GM19035 (cell line): Measurements from ENCODE around the gene EN1.

Experiments used
- ATAC-seq: cut with Tn5 transposase; IDR thresholded peaks from one replicate; pipeline ENCODE4 v1.9.1; 2021; ENCODE audit not compliant: unreplicated experiment

Gene EN1

DNA sequence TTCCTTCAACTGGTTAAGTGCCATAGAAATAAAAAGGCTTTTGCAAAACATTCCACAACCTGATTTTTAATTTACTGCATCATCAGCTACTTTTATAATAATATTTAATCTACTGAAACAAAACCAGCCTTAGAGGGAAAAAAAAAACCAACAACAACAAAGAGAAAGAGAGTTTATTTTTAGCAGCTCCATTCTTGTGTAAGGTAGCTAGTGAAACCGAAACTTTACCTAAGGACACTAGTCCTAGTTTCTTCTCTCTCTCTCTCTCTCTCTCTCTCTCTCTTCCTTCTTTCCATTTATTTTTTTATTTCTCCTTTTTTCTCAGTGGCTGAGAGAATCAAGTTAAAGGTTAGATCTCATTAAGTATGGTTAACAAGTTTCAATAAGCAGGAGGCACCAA lies 21.4 kb downstream of the EN1 start:
- ATAC-seq = no peak

DNA sequence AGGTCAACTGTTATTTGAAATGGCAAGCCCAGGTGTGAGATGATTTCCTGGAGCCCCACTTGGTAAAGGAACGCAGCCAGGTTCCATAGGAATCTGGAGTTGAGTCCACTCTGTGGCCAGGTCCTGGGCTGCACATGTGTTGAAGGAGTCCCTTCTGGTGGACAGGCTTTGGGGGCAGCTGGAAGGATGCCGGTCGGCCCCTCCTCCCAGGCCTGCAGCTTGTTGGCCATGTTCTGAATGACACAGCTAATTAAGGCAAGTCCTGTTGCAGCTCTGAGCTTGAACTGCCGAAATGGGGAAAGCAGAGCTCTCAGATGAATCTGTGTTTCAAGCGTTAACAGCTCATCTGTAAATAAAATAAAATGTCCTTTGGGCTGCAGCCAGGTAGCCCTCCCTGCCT lies 23.8 kb downstream of the EN1 start:
- ATAC-seq = no peak

DNA sequence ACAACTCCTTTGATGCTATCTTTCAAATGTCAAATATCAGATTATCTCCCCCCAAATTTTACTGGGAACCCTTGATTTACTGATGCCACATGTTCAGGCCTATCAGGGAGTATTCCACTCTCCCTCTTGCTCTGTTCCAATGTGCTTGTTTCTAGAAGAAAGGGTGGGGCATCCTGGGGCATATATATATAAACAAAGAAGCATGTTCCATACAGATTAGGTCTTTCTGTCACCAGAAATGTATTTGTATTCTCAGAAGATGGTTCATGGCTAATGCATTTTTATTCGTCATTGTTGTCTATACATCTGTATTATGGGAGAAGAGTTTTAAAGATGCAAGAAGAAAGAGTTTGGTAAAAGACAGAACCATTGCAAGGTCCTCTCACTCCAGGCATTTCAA lies 24.9 kb downstream of the EN1 start:
- ATAC-seq = no peak

DNA sequence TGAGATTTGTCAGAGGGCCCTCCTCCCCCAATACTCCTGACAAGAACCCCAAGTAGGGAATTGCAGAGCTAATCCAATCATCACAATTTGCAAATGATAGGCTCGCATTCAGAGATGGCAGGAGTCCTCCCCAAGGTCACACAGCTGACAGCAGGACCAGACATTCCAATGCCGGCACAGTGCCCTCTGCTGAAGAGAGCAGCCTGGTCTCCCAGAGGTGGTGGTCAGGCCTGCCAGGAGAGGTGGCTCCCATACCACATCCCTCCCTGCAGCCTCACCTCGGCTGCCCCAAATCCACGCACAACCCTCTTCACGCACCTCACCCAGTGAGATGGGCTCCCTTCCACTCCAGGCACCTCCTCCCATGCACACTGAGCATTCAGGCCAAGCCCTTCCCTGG lies 25.4 kb downstream of the EN1 start:
- no peak for ATAC-seq

DNA sequence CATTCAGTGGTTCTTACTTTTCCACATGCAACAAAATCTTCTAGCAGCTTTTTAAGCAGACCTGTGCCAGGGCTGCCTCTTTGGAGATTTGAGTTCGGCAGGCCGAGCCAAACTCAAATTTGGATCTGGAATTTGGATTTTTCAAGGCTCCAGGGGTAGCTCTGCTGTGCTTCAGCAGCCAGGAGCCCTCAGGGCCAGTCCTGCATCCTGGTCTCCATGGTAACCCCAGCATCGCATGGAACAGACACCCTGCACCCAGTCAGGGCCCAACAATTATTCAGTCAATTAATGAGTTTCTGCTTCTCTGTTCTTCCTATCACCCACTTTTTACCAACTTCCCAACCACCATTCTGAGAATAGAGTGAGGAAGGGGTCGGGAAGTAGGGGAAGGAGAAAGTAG lies 30.0 kb downstream of the EN1 start:
- ATAC-seq = no peak

DNA sequence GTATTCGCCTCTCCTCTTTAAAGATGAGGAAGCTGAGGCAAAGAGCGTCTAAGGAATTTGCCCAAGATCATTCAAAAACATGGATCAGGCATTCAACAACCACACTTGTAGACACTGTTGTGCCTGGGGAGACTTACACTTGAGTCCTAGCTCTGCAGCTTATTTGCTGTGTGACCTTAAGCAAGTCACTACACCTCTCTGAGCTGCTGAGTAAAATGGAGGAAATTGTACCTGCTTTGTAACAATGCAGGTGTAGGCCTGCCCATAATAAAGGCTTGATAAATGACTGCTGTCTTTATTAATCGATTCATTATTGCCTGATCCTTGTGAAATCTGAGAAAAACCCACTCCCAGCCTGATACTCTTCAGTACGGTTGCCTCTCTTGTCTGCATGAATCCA lies 30.8 kb downstream of the EN1 start:
- no peak for ATAC-seq

DNA sequence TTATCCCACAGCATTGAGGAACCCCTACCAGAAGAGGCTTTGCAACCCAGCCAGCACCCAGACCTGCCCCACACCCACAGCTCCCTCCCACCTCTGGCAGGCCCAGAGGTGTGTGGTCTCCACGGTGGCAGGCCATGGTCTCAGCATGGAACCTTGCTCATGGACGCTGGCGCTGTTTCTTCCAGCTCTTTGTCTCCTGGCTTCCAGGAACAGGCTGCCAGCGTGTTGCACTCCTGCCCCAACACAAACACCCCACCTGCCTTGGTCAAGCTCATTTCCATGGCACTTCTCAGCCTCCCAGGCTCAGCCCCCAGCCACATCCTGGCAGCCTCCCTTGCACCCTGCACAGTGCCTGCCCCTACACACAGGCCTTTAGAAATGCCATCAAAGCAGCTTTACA lies 31.7 kb downstream of the EN1 start:
- no peak for ATAC-seq

DNA sequence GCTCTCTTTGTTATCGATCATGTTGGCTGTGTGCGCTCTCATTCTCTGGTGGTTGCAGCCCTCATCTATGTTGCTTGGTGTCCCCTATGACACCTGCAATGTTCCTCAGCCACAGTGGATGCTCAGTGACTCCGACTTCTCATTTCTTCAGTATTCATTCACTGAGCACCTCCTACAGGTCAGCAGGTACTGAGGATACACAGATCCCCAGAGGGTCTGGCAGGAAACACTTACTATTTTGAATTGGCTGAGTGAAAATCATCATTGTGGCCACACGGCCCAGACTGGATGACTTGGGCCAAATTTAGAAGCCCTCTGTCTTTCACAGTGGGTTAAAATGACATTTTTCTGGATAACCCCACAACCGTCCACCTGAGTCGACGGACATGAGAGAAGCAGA lies 32.1 kb downstream of the EN1 start:
- ATAC-seq = no peak

DNA sequence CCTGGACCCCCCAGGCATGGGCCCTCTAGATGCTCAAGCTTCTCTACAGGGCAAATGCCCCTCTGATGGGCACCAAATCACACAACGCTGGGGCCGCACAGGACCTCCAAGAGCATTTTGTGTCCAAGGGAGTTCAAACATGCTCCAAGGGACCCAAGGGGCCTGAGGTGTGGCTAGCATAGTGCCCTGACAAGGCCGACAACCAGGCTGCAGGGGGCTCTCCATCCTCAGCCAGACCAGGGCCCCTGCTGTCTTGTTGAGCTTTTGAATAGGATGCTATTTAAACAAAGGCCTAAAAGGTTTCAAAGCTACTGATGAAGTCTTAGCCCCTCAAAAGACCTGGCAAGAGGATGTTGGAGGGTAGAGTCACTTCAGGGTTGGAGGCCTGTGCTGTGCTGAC lies 33.1 kb downstream of the EN1 start:
- ATAC-seq = no peak

DNA sequence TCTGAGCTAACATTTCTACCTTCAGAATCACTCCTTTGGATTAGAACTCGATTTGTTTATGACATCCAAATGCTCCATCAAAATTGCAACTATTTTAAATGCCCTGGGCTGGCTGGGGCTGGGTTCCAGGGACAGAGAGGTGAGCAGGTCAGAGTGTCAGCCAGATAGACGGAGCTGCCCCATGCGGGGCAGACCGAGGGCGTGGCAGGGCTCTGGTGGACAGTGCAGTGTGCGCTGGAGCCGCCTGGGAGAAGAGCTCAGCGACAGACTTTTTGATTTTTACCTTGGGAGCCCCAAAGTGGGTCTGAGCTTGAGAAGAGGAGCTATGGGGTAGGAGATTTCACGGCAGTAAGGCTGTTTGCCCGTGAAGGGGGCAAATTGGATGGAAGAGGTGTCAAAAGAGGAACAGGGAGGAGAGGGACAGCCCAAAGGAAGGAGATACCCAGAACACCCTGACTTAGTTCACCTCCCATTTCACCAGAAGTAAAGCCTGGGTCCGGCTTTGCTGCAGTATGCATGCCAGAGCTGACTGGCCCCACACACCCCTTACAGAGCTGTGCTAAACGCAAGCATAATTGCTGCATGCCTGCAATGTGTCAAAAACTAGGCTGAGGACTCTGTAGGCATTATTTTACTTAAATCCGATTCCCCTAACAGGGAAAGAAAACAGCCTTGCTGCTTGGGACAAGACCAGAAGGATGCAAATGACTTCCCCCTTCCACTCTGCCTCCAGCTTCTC lies 33.7 kb downstream of the EN1 start:
- no peak for ATAC-seq

DNA sequence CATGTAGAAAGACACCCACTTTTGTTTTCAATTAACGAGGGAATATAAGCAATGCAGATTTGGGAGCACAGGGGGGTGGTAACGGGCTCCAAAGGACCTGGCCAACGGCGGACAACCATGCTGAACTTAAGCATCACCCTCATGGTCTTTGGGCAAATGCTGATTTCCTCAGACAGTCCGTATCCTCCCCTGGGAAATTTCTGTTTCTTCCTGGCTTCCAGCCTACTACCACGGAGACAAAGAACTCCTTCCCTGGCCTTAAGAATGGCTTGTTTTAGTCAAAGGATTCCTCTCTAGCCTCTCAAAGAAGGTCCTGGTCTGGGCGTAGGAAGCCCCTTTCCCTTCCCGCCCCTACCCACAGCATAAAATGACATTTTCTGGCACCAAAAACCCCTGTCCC lies 34.3 kb downstream of the EN1 start:
- ATAC-seq = no peak

DNA sequence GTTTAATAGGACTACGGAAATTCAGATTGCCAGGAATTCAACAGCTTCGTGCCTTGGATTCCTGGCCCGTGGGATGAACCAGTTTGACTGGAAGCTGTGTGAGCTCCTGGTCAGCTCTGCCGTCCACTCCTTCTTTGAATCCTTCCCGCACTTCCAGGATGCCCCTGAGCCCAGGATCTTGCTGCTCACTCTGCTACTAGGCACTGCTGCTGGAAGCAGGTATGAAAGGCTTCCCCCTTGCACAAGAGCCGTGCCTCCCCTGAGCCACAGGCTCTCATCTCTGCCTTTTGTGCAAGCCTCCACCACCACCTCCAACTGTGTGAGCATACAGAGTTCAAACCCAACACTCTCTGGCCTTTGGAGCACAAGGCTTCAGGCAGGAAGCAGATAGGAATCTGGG lies 34.9 kb downstream of the EN1 start:
- ATAC-seq = no peak

DNA sequence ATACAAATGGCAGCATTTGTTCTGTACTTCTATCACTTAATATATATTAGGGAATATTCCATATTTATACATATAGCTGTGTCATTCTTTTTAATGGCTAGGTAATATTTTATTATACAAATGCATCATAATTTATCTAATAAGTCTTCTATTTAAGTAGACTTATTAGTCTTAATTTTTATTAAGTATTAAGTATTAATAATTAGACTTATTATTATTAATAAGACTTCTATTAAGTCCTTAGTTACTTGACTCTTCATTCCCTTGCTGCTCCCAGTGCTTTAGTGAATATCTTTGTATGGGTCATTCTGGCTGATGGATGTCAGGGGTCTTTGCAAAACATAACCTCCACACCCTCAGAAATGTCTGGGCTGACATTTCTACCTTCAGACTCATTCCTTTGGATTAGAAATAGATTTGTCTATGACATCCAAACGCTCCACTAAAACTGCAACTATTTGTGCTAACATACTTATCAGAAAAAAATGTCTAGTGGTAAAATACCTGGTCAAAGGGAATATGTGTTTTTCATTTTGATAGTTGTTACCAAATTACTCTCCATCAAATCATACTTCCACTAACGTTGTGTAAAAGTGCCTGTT lies 35.8 kb downstream of the EN1 start:
- ATAC-seq = no peak

DNA sequence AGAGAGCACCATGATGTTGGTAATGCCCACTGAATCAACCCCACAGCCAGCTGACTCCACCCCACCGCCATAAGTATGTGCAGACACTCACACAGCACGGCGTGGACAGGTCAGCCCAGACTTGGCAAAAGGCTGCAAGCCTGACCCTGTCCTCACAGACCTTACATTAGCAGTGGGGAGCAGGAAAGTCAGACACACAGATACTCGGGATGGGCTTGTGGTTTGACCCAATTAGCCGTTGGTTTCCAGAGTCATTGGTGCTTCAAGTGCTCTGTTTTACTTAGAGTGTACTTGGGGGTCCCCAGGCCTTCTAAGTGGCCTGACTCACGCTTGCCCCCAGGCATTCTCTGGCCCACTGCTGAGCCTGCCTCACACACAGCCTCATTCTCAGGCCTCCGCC lies 36.7 kb downstream of the EN1 start:
- no peak for ATAC-seq

DNA sequence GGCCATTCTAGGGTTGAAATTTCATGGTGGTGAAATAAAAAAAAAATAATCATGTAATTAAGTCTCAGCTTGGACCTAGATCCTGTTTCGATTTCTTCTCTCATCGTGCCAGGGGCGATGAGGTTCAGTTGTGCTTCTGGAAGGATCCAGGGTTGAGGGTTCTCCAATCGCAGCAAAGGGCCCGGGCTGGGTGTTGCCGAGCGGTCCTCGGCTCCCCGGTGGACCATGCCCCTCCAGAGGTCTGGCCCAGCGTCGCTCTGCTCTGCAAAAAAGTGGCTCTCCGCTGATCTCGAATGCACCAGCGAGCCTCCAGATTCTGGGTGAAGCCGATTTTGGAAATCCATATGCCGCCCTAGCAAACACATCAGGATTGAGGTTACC lies 39.0 kb downstream of the EN1 start:
- no peak for ATAC-seq

DNA sequence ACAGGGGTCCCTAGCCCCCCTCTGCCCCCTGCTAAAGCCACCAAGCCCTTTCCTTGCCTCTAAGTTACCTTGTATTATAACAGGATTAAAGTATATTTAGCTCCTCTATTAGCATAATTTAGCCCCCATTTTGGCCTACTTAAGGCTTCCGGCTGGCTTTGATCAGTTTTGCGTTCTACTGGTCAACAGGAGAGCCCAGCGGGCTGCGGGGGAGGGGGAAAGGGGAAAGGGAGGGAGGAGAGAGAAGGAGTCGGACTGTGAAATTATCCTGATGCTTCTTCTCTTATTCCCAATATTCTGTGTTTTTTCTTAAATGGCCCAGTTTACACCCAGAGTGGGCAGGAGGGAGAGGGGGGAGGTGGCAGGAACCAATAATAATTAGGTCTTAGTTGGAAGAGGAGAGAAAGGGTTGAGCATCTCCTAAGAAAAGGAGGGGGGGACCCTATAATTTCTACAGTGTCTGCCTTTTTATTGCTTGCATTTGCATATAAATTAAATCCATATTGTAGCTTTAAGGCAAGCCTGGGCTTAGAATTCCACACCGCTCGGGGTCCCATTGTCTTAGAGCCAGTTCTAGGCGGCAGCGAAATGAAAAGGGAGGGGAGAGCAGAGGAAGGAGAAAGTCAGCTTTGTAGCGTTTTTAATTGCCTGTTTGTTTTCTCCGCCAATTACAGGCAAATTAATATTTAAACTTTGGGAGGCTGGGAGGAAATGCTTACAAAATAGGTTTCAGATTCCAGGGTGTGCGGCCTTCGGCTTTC lies 39.6 kb downstream of the EN1 start:
- ATAC-seq = no peak

DNA sequence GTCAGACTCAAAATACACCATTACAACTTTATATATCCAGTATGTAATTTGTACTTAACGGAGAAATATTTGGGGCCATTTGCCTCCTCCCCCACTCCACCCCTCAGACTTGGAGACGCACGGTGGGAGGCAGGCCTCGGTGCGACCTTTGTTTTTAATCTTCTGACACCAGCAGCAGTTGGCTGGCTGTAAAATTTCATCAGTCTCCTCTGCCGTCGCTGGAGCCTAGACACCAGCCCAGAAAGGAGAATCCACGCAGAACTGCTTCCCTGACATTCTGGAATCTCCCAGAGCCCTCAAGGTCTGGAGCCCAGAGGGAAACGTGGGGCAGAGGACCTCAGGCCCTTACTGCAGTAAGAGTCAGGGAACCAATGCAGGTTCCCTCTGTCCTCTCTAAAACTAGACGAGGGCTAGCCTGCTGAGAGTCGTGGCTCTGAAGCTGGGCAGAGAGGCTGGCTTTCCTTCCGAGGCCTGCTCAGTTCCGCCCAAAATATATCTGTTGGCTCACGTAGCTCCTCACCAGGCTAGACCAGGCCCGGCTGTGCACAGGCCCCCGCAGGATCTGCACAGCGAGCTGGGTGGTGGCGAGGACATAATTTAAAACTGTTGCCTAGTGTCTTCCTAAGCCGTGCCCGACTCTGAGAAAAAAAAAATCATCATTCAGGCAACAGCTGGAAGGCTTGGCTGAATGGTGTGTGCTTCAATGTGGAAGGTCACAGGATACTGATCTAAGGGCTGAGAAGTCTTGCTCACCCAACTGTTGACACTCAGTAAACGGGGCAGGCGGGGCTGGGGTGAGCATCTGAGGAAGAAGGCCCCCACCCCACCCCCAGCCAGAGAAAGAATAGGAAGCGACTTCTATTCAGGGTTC lies 40.4 kb downstream of the EN1 start:
- ATAC-seq = no peak

DNA sequence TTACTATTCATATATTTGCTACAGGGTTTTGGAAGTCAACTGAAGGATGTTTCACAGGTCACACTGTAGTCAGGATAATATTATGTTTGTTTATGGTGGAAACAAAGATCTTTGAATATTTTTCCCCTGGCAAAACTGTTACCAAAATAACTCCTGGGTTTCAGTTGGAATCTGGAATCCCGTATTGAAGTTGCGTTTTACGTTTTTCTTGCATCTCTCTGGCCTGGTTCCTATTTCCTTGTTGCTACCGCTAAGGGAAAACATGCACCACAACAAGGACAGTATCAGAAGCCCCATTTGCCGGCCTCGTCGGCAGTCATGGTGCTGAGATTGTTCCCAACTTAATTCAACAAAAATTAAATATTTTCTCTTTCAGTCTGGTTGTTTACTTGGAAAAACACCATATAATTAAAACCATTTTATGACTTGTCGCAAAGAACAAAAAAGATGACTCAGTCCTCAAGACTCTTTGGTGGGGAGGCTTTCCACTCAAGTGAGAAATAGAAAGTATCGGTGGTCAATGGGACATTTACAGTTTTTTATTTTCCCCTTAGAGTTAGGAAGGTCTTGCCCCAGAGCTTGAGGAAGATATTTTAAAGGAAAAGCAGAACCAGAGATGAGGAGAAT lies 42.3 kb downstream of the EN1 start:
- no peak for ATAC-seq

DNA sequence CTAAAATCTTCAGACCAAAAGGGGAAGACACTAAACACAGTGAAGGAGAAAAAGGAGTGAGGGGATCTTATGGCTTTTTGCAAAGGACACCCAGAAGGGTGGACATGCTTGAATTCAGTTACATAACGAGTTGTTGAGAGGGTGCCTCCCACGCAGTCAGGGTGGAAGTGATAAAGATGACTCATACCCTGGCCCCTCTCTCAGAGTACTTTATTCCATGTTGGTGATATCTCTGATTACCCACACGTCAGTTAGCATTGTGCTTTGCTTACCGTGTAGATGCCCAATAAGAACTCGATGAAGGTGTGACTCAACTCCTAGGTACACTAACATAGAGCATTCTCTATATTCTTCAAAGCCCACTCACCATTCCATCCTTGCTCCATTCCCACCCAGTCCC lies 44.4 kb downstream of the EN1 start:
- ATAC-seq = no peak

DNA sequence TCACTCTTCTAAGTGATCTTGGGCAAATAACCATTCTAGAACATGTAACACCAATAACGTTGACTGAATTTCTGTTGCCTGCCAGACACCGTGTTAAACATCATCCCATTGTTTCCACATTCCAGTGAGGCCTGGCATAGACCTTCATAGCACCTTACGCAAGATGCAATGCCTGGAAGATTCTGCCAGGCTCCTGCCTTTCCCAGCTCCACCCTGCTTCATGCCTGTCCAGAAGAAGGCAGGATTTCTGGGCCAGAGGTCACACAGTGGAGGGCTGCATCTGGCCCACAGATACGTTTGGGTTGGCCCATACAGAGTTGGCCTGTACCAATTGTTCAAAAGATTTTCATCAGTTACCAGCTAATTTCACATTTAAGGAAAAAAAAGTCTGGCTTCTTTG lies 46.3 kb downstream of the EN1 start:
- ATAC-seq = no peak

DNA sequence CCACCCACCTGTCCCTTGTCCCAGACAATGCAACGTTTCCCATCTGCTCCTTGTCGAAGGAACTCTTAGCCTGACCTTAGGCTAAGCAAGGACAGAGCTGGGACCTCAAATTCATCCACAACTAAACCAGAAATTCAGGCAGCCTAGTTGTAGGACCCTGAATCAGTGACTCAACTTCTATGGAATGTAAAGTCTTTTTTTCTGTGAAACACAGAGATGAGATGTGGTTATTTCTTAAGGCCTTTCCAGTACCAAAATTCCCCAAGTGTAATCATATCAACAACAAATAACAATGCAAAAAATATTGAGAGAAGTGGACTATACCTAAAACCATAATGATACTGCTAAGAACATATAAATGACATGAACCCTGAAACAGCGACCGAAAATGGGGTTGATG lies 46.7 kb downstream of the EN1 start:
- no peak for ATAC-seq
